Endothelial cell of umbilical vein (primary cell): ENCODE results near the gene SLC6A7. TPM values are rescaled to one million over a fixed set of nuclear protein-coding genes. Genes with fewer than 3 reads are reported as not detected.

ENCODE experiments used
- BruUV-seq: library from RNA; stranded (reverse); fragments of 400-500 nt; replicated peaks from 2 replicates; lab custom pipeline; 2021; lab: Mats Ljungman, UMichigan
- CTCF ChIA-PET: fragments of 300-600, 350-600 bp; sonication (Branson Sonifier 250); formaldehyde crosslinking; loops from one replicate; lab custom pipeline; 2021; ENCODE audit warnings: antibody characterized with exemption, inconsistent platforms; lab: Charles Lee
- POLR2A ChIA-PET: fragments of 300-600, 350-600 bp; sonication (Branson Sonifier 250); formaldehyde crosslinking; loops from one replicate; lab custom pipeline; 2021; ENCODE audit warnings: antibody characterized with exemption, inconsistent platforms; lab: Charles Lee
- DNase-seq: peaks from one replicate; pipeline ENCODE4 v3.0.0-alpha.2; 2011; ENCODE audit warnings: low read depth, low spot score
- FAIRE-seq: peaks from 2 replicates; lab custom pipeline; 2011; peaks lifted over from hg19 to GRCh38; lab: Jason Lieb, UNC
- H2AFZ ChIP-seq: 2 replicates; pipeline ENCODE4 v1.6.0; 2012; ENCODE audit warnings: low read depth, low read length, control low read depth, inconsistent platforms
- H3K27ac ChIP-seq: 2 replicates; pipeline ENCODE4 v1.5.1; 2011; ENCODE audit warnings: low read depth, mild to moderate bottlenecking, control low read depth, low read length, moderate library complexity; ENCODE audit not compliant: insufficient read depth
- H3K27me3 ChIP-seq, 2 experiments: 2 replicates each; pipeline versions ENCODE4 v1.6.0 to v1.6.1; 2011; ENCODE audit warnings: low read length in 2 of 2, mixed read lengths in 1 of 2; ENCODE audit not compliant: control insufficient read depth in 2 of 2, insufficient read depth in 2 of 2
- H3K36me3 ChIP-seq, 2 experiments: 2 replicates in 1 of 2; 3 replicates in 1 of 2; pipeline ENCODE4 v1.5.1; 2011; ENCODE audit warnings: low read length in 2 of 2, mild to moderate bottlenecking in 1 of 2, moderate library complexity in 1 of 2; ENCODE audit not compliant: control insufficient read depth in 2 of 2, insufficient read depth in 2 of 2; ENCODE audit errors: extremely low read depth in 1 of 2
- H3K4me1 ChIP-seq: 3 replicates; pipeline ENCODE4 v1.5.1; 2011; ENCODE audit warnings: mild to moderate bottlenecking, low read length; ENCODE audit not compliant: control insufficient read depth, insufficient read depth; ENCODE audit errors: extremely low read depth
- H3K4me2 ChIP-seq: 2 replicates; pipeline ENCODE4 v1.6.1; 2011; ENCODE audit warnings: low read length, control low read depth, mixed read lengths; ENCODE audit not compliant: insufficient read depth
- H3K4me3 ChIP-seq, 3 experiments: fragments of 200-600 bp in 1 of 3; sonication (generic), shearing (Covaris generic) in 1 of 3; replicated peaks in 1 of 3; 2 replicates each; pipeline ENCODE4 v1.5.1; 2011 to 2016; ENCODE audit warnings: control low read depth in 3 of 3, low read length in 3 of 3, mild to moderate bottlenecking in 2 of 3, inconsistent platforms in 1 of 3, low read depth in 1 of 3, moderate library complexity in 1 of 3; ENCODE audit not compliant: insufficient read depth in 1 of 3
- H3K79me2 ChIP-seq: 2 replicates; pipeline ENCODE4 v1.6.0; 2012; ENCODE audit warnings: low read length, inconsistent platforms; ENCODE audit not compliant: control insufficient read depth, insufficient read depth
- H3K9ac ChIP-seq: replicated peaks from 2 replicates; pipeline ENCODE3; 2011; ENCODE audit warnings: low read length, control low read depth; ENCODE audit not compliant: insufficient read depth; ENCODE audit errors: extremely low read depth
- H3K9me1 ChIP-seq: replicated peaks from 3 replicates; pipeline ENCODE4 v1.6.0; 2011; ENCODE audit warnings: mild to moderate bottlenecking, low read length; ENCODE audit not compliant: control insufficient read depth, insufficient read depth; ENCODE audit errors: extremely low read depth
- H3K9me3 ChIP-seq: replicated peaks from 2 replicates; pipeline ENCODE4 v1.5.1; 2012; ENCODE audit warnings: low read length, inconsistent platforms; ENCODE audit not compliant: control insufficient read depth, insufficient read depth
- H4K20me1 ChIP-seq: replicated peaks from 2 replicates; pipeline ENCODE3; 2011; ENCODE audit warnings: mild to moderate bottlenecking, low read length; ENCODE audit not compliant: control insufficient read depth, insufficient read depth; ENCODE audit errors: extremely low read depth
- EZH2 ChIP-seq: IDR thresholded peaks from 2 replicates; pipeline ENCODE4 v1.6.1; 2012; ENCODE audit warnings: borderline replicate concordance, low read depth, mild to moderate bottlenecking, moderate library complexity, low read length, inconsistent platforms; ENCODE audit not compliant: severe bottlenecking
- FOS ChIP-seq: IDR thresholded peaks from 2 replicates; pipeline ENCODE4 v1.6.1; 2011; ENCODE audit warnings: mild to moderate bottlenecking, low read length, moderate library complexity, borderline replicate concordance; ENCODE audit not compliant: insufficient read depth
- GATA2 ChIP-seq: IDR thresholded peaks from 2 replicates; pipeline ENCODE4 v1.7.0; 2011; ENCODE audit warnings: low read depth, mild to moderate bottlenecking, moderate library complexity, mixed read lengths, low read length; ENCODE audit not compliant: insufficient read length, insufficient read depth
- JUN ChIP-seq: IDR thresholded peaks from 2 replicates; pipeline ENCODE4 v1.6.1; 2011; ENCODE audit warnings: borderline replicate concordance, low read depth; ENCODE audit not compliant: insufficient read length, insufficient read depth
- MAX ChIP-seq: IDR thresholded peaks from 2 replicates; pipeline ENCODE4 v1.6.1; 2011; ENCODE audit not compliant: insufficient read depth, insufficient read length
- MYC ChIP-seq: IDR thresholded peaks from one replicate; pipeline ENCODE4 v1.6.1; 2011; ENCODE audit warnings: mild to moderate bottlenecking, low read depth, low read length
- POLR2A ChIP-seq: IDR thresholded peaks from 2 replicates; pipeline ENCODE4 v1.6.1; 2012; ENCODE audit warnings: low read depth, mild to moderate bottlenecking, control low read depth, low read length
- POLR2AphosphoS5 ChIP-seq: IDR thresholded peaks from 2 replicates; pipeline ENCODE4 v1.6.1; 2012; ENCODE audit warnings: low read depth, mild to moderate bottlenecking, control low read depth, low read length, moderate library complexity; ENCODE audit not compliant: insufficient read depth
- dilution Hi-C: fragments of 300-500 bp; cut with MboI; formaldehyde crosslinking; loops from one replicate; pipeline ENCODE4 v1.15.0; 2019; ENCODE audit warnings: low sequenced_read_pairs; ENCODE audit not compliant: extremely low pct_ligation_motif_present
- intact Hi-C: fragments of 100-400 bp; cut with micrococcal nuclease; formaldehyde crosslinking; loops from one replicate; pipeline ENCODE4 v1.10.0; 2022
- polyA plus RNA-seq, 4 experiments: library from polyadenylated mRNA; depleted of rRNA in 3 of 4; stranded (reverse) in 3 of 4; unstranded in 1 of 4; fragments of >200 nt; gene quantifications; 2 replicates each; pipeline versions ENCODE4 v1.2.1 to v1.2.3, GENCODE V29; 2011 to 2012; ENCODE audit warnings: missing spikeins in 1 of 4
- total RNA-seq: library from RNA; stranded (reverse); gene quantifications from 2 replicates; pipeline ENCODE4 v1.2.3, GENCODE V29; 2021
- TF ChIP-seq, protein P1 (sequence below), 2 donors: IDR thresholded peaks; 1 replicate in 1 of 2; 2 replicates in 1 of 2; pipeline ENCODE4 v1.5.1; 2011; ENCODE audit warnings: low read length in 2 of 2, mild to moderate bottlenecking in 2 of 2, moderate library complexity in 2 of 2, control low read depth in 1 of 2, inconsistent platforms in 1 of 2, low read depth in 1 of 2; ENCODE audit not compliant: insufficient read depth in 1 of 2; ENCODE audit errors: extremely low read depth in 1 of 2

SLC6A7 gene
- total and polyA plus RNA-seq, 2 donors (not counting 3 experiments of a cell fraction or from before 2014, with no cell fraction given): not detected

GRCh38 chr5:150254363-150254762, 64.5 kb downstream of the SLC6A7 start:
- CTCF ChIA-PET: interaction anchor here (0.7 to 2.5 kb wide), 5 partner anchors 9 to 55 kb away, joined by 3 to 7 read pairs (median 3); no protein-coding TSS in a partner anchor
- TF ChIP-seq POLR2A (no peak), EZH2 (no peak), POLR2AphosphoS5 (no peak)

DNA sequence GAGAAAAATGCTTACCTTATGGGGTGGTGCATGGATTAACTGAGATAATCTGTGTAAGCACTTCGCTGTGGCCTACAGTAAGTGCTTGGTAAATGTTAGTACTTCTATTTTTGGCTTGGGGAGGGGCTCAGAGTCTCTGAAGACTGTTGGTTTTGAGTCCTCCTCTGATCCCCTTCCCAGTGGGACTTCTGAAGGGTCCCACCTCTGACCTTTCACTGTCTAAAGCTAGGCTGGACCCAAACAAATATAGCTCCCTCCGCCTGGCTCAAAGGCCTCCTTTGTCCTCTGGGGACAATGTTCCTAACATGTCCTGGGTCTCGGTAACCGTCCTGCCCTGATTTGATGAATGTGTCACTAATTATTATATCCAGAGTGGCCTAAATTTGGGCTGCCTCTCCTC, 64.9 kb downstream of the SLC6A7 start:
- POLR2A ChIA-PET: no interaction called here
- Histone ChIP-seq H3K27me3 (no peaks in the 10 kb centered on the region), H3K9ac (no peak overlapping the region), H3K79me2 (no peaks in the 10 kb centered on the region), H2AFZ (no peak overlapping the region), H3K9me3 (no peaks in the 10 kb centered on the region), H3K4me1 (no peaks in the 10 kb centered on the region), H3K36me3 (no peaks in the 10 kb centered on the region), H3K4me3 (no peak overlapping the region), H3K9me1 (no peaks in the 10 kb centered on the region), H4K20me1 (no peaks in the 10 kb centered on the region), H3K27ac (no peak overlapping the region), H3K4me2 (no peak overlapping the region)
- TF ChIP-seq MAX (no peak), POLR2AphosphoS5 (no peak), EZH2 (no peak), MYC (no peak), FOS (no peak), JUN (no peak), GATA2 (no peak), POLR2A (no peak)
- TF ChIP-seq, protein P1, sequence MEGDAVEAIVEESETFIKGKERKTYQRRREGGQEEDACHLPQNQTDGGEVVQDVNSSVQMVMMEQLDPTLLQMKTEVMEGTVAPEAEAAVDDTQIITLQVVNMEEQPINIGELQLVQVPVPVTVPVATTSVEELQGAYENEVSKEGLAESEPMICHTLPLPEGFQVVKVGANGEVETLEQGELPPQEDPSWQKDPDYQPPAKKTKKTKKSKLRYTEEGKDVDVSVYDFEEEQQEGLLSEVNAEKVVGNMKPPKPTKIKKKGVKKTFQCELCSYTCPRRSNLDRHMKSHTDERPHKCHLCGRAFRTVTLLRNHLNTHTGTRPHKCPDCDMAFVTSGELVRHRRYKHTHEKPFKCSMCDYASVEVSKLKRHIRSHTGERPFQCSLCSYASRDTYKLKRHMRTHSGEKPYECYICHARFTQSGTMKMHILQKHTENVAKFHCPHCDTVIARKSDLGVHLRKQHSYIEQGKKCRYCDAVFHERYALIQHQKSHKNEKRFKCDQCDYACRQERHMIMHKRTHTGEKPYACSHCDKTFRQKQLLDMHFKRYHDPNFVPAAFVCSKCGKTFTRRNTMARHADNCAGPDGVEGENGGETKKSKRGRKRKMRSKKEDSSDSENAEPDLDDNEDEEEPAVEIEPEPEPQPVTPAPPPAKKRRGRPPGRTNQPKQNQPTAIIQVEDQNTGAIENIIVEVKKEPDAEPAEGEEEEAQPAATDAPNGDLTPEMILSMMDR (IDR thresholded peaks at IDR 0.05; ENCODE audit: extremely low read depth in 1 of 2, insufficient read depth in 1 of 2, low read depth in 1 of 2, low read length in 2 of 2): no peak
- no peak for DNase-seq
- CTCF ChIA-PET: interaction anchor here (0.7 to 2.5 kb wide), 5 partner anchors 9 to 55 kb away, joined by 3 to 7 read pairs (median 3); no protein-coding TSS in a partner anchor
- intact Hi-C loops (no loop called here), dilution Hi-C loops (no loop called here)
- FAIRE-seq: no peak
- BruUV-seq: no TSS peak

More at GRCh38 chr5:150254363-150254762, 64.5 kb downstream of the SLC6A7 start:
- H3K36me3 ChIP-seq: no peaks in the 10 kb centered on the region
- DNase-seq: no peak
- no peak overlapping the region for H3K9ac ChIP-seq
- H3K9me1 ChIP-seq: no peaks in the 10 kb centered on the region
- H2AFZ ChIP-seq: no peak overlapping the region
- POLR2A ChIA-PET: no interaction called here
- H3K27me3 ChIP-seq: no peaks in the 10 kb centered on the region
- intact Hi-C loops: no loop called here
- H3K9me3 ChIP-seq: no peaks in the 10 kb centered on the region
- no peak overlapping the region for H3K4me2 ChIP-seq
- no TSS peak for BruUV-seq
- FAIRE-seq: no peak
- no peaks in the 10 kb centered on the region for H4K20me1 ChIP-seq
- dilution Hi-C loops: no loop called here
- H3K79me2 ChIP-seq: no peaks in the 10 kb centered on the region
- no peak overlapping the region for H3K27ac ChIP-seq
- H3K4me1 ChIP-seq: no peaks in the 10 kb centered on the region
- no peak overlapping the region for H3K4me3 ChIP-seq
